Smooth muscle cell (in vitro differentiated cells): ENCODE data around the gene GALNT12. TPM values are rescaled to one million over a fixed set of nuclear protein-coding genes. Genes with fewer than 3 reads are reported as not detected.

Source experiments
- DNase-seq: peaks from one replicate; lab custom pipeline; 2025; ENCODE audit not compliant: unreplicated experiment; lab: John Stamatoyannopoulos, UW
- H2AFZ ChIP-seq: fragments of 200-600 bp; sonication (generic); 2 replicates; pipeline ENCODE4 v1.6.0; 2016; ENCODE audit warnings: antibody characterized with exemption, low read depth, mild to moderate bottlenecking
- H3F3A ChIP-seq: fragments of 200-600 bp; sonication (generic); 2 replicates; pipeline ENCODE4 v1.6.0; 2017; ENCODE audit warnings: antibody characterized with exemption, low read depth
- H3K27ac ChIP-seq: fragments of 200-600 bp; sonication (generic); 2 replicates; pipeline ENCODE4 v1.5.1; 2016; ENCODE audit warnings: low read depth, mild to moderate bottlenecking
- H3K27me3 ChIP-seq: fragments of 200-600 bp; sonication (generic); 2 replicates; pipeline ENCODE4 v1.6.1; 2016; ENCODE audit warnings: low read depth, mild to moderate bottlenecking
- H3K36me3 ChIP-seq: fragments of 200-600 bp; sonication (generic); 2 replicates; pipeline ENCODE4 v1.5.1; 2016; ENCODE audit warnings: low read depth
- H3K4me1 ChIP-seq: fragments of 200-600 bp; sonication (generic); 2 replicates; pipeline ENCODE4 v1.5.1; 2016; ENCODE audit warnings: low read depth
- H3K4me2 ChIP-seq: fragments of 200-600 bp; sonication (generic); 2 replicates; pipeline ENCODE4 v1.6.0; 2016; ENCODE audit warnings: mild to moderate bottlenecking
- H3K4me3 ChIP-seq: fragments of 200-600 bp; sonication (generic); 2 replicates; pipeline ENCODE4 v1.5.1; 2016; ENCODE audit warnings: mild to moderate bottlenecking
- H3K79me2 ChIP-seq: fragments of 200-600 bp; sonication (generic); 2 replicates; pipeline ENCODE4 v1.6.0; 2016; ENCODE audit warnings: low read depth, mild to moderate bottlenecking
- H3K9ac ChIP-seq: fragments of 200-600 bp; sonication (generic); 2 replicates; pipeline ENCODE4 v1.6.0; 2016; ENCODE audit warnings: low read depth
- H3K9me3 ChIP-seq: fragments of 200-600 bp; sonication (generic); replicated peaks from 2 replicates; pipeline ENCODE4 v1.5.1; 2016; ENCODE audit warnings: low read depth
- H4K20me1 ChIP-seq: fragments of 200-600 bp; sonication (generic); 2 replicates; pipeline ENCODE4 v1.6.0; 2016; ENCODE audit warnings: low read depth
- CTCF ChIP-seq: fragments of 200-600 bp; sonication (generic); IDR thresholded peaks from 2 replicates; pipeline ENCODE4 v1.5.1; 2017; ENCODE audit warnings: borderline replicate concordance, mild to moderate bottlenecking, antibody characterized with exemption; ENCODE audit not compliant: insufficient read depth, poor library complexity, severe bottlenecking
- WGBS: methylation state at CpG from one replicate; pipeline ENCODE4 v1.1.7; 2016; ENCODE audit warnings: low lambda C conversion rate; 5-methylcytosine and 5-hydroxymethylcytosine counted together
- polyA plus RNA-seq: library from polyadenylated mRNA; unstranded; fragments of >200 nt; fragmentation: Nextera tagmentation; extraction: Ambion mirVana; gene quantifications from 2 replicates; pipeline ENCODE4 v1.2.1, GENCODE V29; 2016
- total RNA-seq: library from RNA; depleted of rRNA; stranded (reverse); fragments of >200 nt; gene quantifications from 2 replicates; pipeline ENCODE4 v1.2.3, GENCODE V29; 2014

Gene GALNT12
- total and polyA plus RNA-seq, 2 experiments from 2014 or later = 1.7 to 4.0 TPM

- no peaks in the 10 kb centered on the region for H3F3A ChIP-seq
- no peaks in the 10 kb centered on the region for H3K27me3 ChIP-seq
- TF ChIP-seq CTCF = no peak
- no peak overlapping the region for H3K4me3 ChIP-seq
- H4K20me1 ChIP-seq = no peaks in the 10 kb centered on the region
- 93% methylated on average over 2 of the region's 2 CpGs for WGBS
- no peaks in the 10 kb centered on the region for H3K4me1 ChIP-seq
- no peak overlapping the region for H3K9ac ChIP-seq
- no peak overlapping the region for H3K4me2 ChIP-seq
- DNase-seq = no peak
- no peak overlapping the region for H3K27ac ChIP-seq
- H2AFZ ChIP-seq = no peak overlapping the region
- no peaks in the 10 kb centered on the region for H3K36me3 ChIP-seq
- no peaks in the 10 kb centered on the region for H3K79me2 ChIP-seq
- H3K9me3 ChIP-seq = no peaks in the 10 kb centered on the region
Observed at GRCh38 chr9:98818764-98819163, 11.3 kb downstream of the GALNT12 start.

GRCh38 chr9:98819231-98819630 is 11.8 kb downstream of the GALNT12 start:
- no peak for TF ChIP-seq CTCF
- DNase-seq = no peak
- Histone ChIP-seq H3K79me2 (no peaks in the 10 kb centered on the region), H3K9ac (no peak overlapping the region), H3K36me3 (no peaks in the 10 kb centered on the region), H4K20me1 (no peaks in the 10 kb centered on the region), H3K4me3 (no peak overlapping the region), H3F3A (no peaks in the 10 kb centered on the region), H3K9me3 (no peaks in the 10 kb centered on the region), H3K27ac (no peak overlapping the region), H2AFZ (no peak overlapping the region), H3K4me2 (no peak overlapping the region), H3K27me3 (no peaks in the 10 kb centered on the region), H3K4me1 (no peaks in the 10 kb centered on the region)
- WGBS = 90% methylated on average over 3 of the region's 3 CpGs

- Histone ChIP-seq H3K9me3 (no peaks in the 10 kb centered on the region), H3K27ac (no peak overlapping the region), H3K4me1 (no peaks in the 10 kb centered on the region), H3K36me3 (no peaks in the 10 kb centered on the region), H3K9ac (no peak overlapping the region), H4K20me1 (no peaks in the 10 kb centered on the region), H3K4me2 (no peak overlapping the region), H2AFZ (no peak overlapping the region), H3K27me3 (no peaks in the 10 kb centered on the region), H3K4me3 (no peak overlapping the region), H3K79me2 (no peaks in the 10 kb centered on the region), H3F3A (no peaks in the 10 kb centered on the region)
- DNase-seq = no peak
- WGBS = 87% methylated on average over 2 of the region's 2 CpGs
- TF ChIP-seq CTCF = no peak
Observed at GRCh38 chr9:98821831-98822230, 14.4 kb downstream of the GALNT12 start.

- no peak for DNase-seq
- no peaks in the 10 kb centered on the region for H3K9me3 ChIP-seq
- H3K36me3 ChIP-seq = no peaks in the 10 kb centered on the region
- no peaks in the 10 kb centered on the region for H3K4me1 ChIP-seq
- TF ChIP-seq CTCF = no peak
- no peak overlapping the region for H3K4me3 ChIP-seq
- no peaks in the 10 kb centered on the region for H3F3A ChIP-seq
- H3K27me3 ChIP-seq = no peaks in the 10 kb centered on the region
- no peaks in the 10 kb centered on the region for H4K20me1 ChIP-seq
- WGBS = 91% methylated on average over 6 of the region's 6 CpGs
- no peak overlapping the region for H3K4me2 ChIP-seq
- H3K79me2 ChIP-seq = no peaks in the 10 kb centered on the region
- no peak overlapping the region for H3K9ac ChIP-seq
- H2AFZ ChIP-seq = no peak overlapping the region
- no peak overlapping the region for H3K27ac ChIP-seq
Observed at GRCh38 chr9:98822661-98823060, 15.2 kb downstream of the GALNT12 start.
